ENCODE measurements around the gene STOX2. TPM values are rescaled to one million over a fixed set of nuclear protein-coding genes. Genes with fewer than 3 reads are reported as not detected.

Gene STOX2
- total and polyA plus RNA-seq, 3 experiments from 2014 or later: not detected

DNA sequence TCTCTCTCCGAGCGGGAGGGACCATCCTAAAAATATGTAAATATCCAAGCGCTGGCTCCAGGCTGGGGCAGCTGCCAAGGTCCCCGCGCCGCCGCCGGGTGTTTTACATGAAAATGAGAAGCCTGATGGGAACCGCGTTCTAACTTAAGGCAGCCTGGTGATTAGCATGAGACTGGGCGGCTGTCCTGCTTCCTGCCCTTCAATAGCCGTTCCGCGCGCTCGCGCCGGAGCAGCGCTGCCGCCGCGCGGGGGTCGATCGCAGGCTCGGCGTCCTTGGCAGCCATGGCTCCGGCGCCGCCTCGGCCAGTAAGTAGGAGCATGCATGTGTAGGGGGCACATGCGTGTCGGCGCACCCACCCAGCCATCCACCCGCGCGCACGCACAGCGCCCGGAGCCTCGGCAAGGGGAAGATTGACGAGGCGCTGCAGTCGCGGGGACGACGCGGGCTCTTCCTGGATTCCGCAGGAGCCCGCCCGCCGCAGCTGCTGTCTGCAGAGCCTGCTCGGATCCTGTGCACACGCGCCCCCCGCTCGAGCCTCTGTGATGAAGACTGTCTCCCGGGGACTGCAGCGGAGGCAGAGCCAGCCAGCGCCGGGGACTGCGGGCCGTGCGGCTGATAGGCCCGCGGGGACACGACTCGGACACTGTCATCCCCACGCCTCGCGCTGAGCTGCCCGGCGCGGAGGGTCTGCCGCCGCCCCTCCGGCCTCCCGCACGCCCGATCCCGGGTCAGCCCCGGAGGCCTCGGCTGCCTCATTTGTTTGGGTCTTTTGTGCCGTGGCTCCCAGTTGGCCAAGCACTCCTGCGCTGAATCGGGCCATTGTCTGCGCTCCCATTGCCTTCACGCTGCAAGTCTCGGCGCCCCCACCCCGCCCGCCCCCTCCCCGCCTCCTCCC is 734 bp downstream of the STOX2 start:
- H3K27ac ChIP-seq (ENCODE audit: low read depth, low read length): no peak overlapping the region
- ChIA-PET POLR2A (no interaction called here), CTCF (no interaction called here)
- DNase-seq: no peak
- no peak overlapping the region for H3K4me3 ChIP-seq (ENCODE audit: low read length)
- no peaks in the 10 kb centered on the region for H3K9me3 ChIP-seq (ENCODE audit: low read length)
- Mint-ChIP-seq H3K4me3 (no peak overlapping the region), H3K36me3 (peaks cover 0 to 2% (median 0%) of the 10 kb centered on the region in 3 donors), H3K27me3 (peaks cover 28 to 69% of the 10 kb centered on the region in 2 donors), H3K27ac (no peak overlapping the region), H3K9me3 (peaks cover 0 to 2% (median 0%) of the 10 kb centered on the region in 5 donors), H3K4me1 (peaks cover 4 to 12% (median 5%) of the 10 kb centered on the region in 3 donors)
- H3K27me3 ChIP-seq (ENCODE audit: insufficient read depth, low read length, poor library complexity, severe bottlenecking): peaks cover 11% of the 10 kb centered on the region
- no peaks in the 10 kb centered on the region for H3K4me1 ChIP-seq (ENCODE audit: insufficient read depth, low read length)
- no peaks in the 10 kb centered on the region for H3K36me3 ChIP-seq (ENCODE audit: insufficient read depth, low read length)

DNA sequence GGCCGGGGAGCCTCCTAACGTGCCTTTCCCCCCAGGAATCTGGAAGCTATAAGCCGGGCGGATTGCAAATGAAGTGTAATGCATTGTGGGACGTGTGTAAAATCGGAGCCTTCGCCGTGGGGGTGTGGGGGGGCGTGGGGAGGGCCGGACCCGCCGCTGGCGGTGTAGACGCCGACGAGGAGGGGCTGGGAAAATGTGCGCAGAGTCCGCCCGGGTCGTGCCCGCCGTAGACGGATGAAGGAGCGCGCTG is 1.3 kb downstream of the STOX2 start:
- ChIA-PET CTCF (no interaction called here), POLR2A (no interaction called here)
- Mint-ChIP-seq H3K27me3 (peaks cover 28 to 66% of the 10 kb centered on the region in 2 donors), H3K36me3 (peaks cover 0 to 2% (median 0%) of the 10 kb centered on the region in 3 donors), H3K4me1 (peaks cover 4 to 12% (median 5%) of the 10 kb centered on the region in 3 donors), H3K4me3 (no peak overlapping the region), H3K9me3 (no peaks in the 10 kb centered on the region), H3K27ac (no peak overlapping the region)
- no peak overlapping the region for H3K4me3 ChIP-seq (ENCODE audit: low read length)
- no peaks in the 10 kb centered on the region for H3K9me3 ChIP-seq (ENCODE audit: low read length)
- DNase-seq: no peak
- peaks cover 11% of the 10 kb centered on the region for H3K27me3 ChIP-seq (ENCODE audit: insufficient read depth, low read length, poor library complexity, severe bottlenecking)
- H3K27ac ChIP-seq (ENCODE audit: low read depth, low read length): no peak overlapping the region
- no peaks in the 10 kb centered on the region for H3K36me3 ChIP-seq (ENCODE audit: insufficient read depth, low read length)
- H3K4me1 ChIP-seq (ENCODE audit: insufficient read depth, low read length): no peaks in the 10 kb centered on the region

DNA sequence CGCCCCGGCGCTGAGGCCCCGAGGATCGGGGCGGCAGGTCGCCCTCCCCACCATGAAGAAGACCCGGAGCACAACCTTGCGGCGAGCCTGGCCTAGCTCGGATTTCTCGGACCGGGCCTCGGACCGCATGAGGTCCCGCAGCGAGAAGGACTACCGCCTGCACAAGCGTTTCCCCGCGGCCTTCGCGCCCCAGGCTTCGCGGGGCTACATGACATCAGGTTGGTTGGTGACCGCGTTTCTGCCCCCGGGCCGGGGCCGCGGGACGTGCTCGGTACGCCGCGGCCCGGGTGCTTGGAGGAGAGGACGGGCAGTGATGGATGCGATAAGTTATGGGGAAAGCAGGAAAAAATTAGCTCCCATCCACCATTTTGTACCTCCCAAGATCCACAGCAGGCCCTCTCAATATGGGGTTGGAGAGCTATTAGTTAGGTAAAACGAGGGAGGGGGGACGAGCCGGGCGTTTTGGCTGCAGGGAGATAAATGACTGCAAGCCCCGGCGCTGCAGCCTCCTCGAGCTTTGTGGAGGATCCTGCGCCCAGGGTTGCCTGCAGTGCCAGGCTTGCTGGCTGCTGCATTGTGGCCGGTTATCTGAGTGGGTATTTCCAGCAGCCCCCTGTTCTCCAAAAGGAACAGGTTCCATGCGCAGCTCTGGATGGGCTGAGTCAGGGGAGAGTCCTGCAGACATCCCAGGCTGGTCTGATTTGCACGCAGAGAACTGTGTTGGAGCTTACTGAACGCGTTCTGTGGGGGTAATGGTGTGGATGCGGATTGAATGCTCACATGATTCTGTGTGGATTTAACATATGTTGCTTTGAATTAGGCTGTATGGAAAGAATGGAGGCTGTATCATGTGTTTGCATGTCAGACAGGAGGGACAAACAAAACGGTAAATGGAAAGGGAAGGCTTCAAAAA is 1.9 kb downstream of the STOX2 start:
- H3K9me3 ChIP-seq (ENCODE audit: low read length): no peaks in the 10 kb centered on the region
- no peak for DNase-seq
- peak overlapping the region in 1 of 8 donors; percentile 52 for H3K27ac Mint-ChIP-seq
- H3K36me3 Mint-ChIP-seq: peaks cover 0 to 2% (median 0%) of the 10 kb centered on the region in 3 donors
- peak overlapping the region in 2 of 7 donors; percentile 11 to 13 for H3K4me3 Mint-ChIP-seq
- CTCF ChIA-PET: no interaction called here
- peaks cover 4 to 12% (median 5%) of the 10 kb centered on the region in 3 donors for H3K4me1 Mint-ChIP-seq
- POLR2A ChIA-PET: no interaction called here
- H3K9me3 Mint-ChIP-seq: no peaks in the 10 kb centered on the region
- no peaks in the 10 kb centered on the region for H3K4me1 ChIP-seq (ENCODE audit: insufficient read depth, low read length)
- H3K27ac ChIP-seq (ENCODE audit: low read depth, low read length): no peak overlapping the region
- H3K36me3 ChIP-seq (ENCODE audit: insufficient read depth, low read length): no peaks in the 10 kb centered on the region
- no peak overlapping the region for H3K4me3 ChIP-seq (ENCODE audit: low read length)
- H3K27me3 ChIP-seq (ENCODE audit: insufficient read depth, low read length, poor library complexity, severe bottlenecking): peaks cover 11% of the 10 kb centered on the region
- H3K27me3 Mint-ChIP-seq: peaks cover 28 to 61% of the 10 kb centered on the region in 2 donors

DNA sequence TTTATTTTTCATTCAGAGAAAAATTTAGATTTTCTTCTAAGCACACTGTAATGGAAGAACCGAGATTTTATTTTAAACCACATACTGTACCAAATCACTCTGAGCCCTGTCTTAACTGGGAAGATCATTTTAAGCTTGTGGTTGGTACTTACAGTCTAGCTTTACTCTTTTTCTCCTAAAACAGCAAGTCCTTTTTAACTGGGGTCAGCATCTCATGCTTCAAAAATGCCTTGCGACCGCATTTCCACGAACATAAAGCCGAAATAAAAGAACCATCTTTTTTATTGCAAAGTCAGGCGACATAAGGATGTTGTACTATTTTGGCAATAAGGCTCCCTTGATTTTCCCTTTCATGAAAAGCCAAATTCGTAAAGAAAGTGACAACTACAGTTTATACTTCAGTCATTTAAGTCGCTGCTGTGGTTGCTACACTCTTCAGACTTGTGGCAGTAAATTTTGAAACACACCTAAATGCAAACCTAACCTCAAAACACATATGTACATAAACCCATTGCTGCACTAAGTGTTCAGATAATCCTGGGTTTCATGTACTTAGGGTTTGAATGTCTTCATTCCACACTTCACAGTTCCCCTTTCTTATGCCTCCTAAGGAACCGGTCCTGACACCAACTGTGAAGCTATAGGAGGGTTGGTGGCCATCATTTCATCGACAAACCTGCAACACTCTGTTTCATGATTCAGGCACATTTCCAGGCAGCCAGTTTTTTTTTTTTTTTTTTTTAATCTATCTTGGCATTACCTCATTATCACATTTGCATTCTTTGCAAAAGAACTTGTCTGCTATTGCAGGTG is 3.0 kb downstream of the STOX2 start:
- Mint-ChIP-seq H3K36me3 (peaks cover 0 to 2% (median 0%) of the 10 kb centered on the region in 3 donors), H3K27me3 (peaks cover 21 to 53% of the 10 kb centered on the region in 2 donors), H3K9me3 (no peaks in the 10 kb centered on the region), H3K27ac (peak overlapping the region in 1 of 8 donors; percentile 7), H3K4me3 (no peak overlapping the region), H3K4me1 (peaks cover 4 to 12% (median 5%) of the 10 kb centered on the region in 3 donors)
- no peak for DNase-seq
- Histone ChIP-seq H3K4me1 (ENCODE audit: insufficient read depth, low read length) (no peaks in the 10 kb centered on the region), H3K9me3 (ENCODE audit: low read length) (no peaks in the 10 kb centered on the region), H3K4me3 (ENCODE audit: low read length) (no peak overlapping the region), H3K27ac (ENCODE audit: low read depth, low read length) (no peak overlapping the region), H3K36me3 (ENCODE audit: insufficient read depth, low read length) (no peaks in the 10 kb centered on the region), H3K27me3 (ENCODE audit: insufficient read depth, low read length, poor library complexity, severe bottlenecking) (peaks cover 11% of the 10 kb centered on the region)
- ChIA-PET CTCF (no interaction called here), POLR2A (no interaction called here)

DNA sequence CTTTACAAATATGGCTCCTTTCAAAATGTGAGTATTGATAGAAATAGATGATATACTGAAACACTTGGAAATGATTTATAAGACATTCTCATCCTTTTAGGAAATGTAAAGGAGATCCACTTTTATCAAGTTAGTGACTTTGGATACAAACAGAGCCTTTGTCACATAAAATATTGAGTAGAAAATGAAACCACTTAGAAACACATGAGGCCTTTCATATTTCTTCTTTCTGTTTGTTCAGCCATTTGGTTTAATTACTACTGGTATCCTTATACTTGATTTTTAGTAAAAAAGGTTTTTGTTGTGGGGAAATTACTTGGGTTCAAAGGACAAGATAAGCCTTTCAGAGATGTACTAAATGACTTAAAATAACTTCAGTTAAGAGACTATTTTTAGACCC is 4.1 kb downstream of the STOX2 start:
- DNase-seq: no peak
- ChIA-PET CTCF (no interaction called here), POLR2A (no interaction called here)
- no peak overlapping the region for H3K27ac Mint-ChIP-seq
- H3K27ac ChIP-seq (ENCODE audit: low read depth, low read length): no peak overlapping the region
- peaks cover 4 to 12% (median 5%) of the 10 kb centered on the region in 3 donors for H3K4me1 Mint-ChIP-seq
- no peaks in the 10 kb centered on the region for H3K9me3 Mint-ChIP-seq
- H3K4me1 ChIP-seq (ENCODE audit: insufficient read depth, low read length): no peaks in the 10 kb centered on the region
- H3K27me3 ChIP-seq (ENCODE audit: insufficient read depth, low read length, poor library complexity, severe bottlenecking): peaks cover 11% of the 10 kb centered on the region
- no peak overlapping the region for H3K4me3 Mint-ChIP-seq
- H3K36me3 ChIP-seq (ENCODE audit: insufficient read depth, low read length): no peaks in the 10 kb centered on the region
- no peaks in the 10 kb centered on the region for H3K9me3 ChIP-seq (ENCODE audit: low read length)
- H3K36me3 Mint-ChIP-seq: peaks cover 0 to 2% (median 0%) of the 10 kb centered on the region in 3 donors
- H3K27me3 Mint-ChIP-seq: peaks cover 17 to 44% of the 10 kb centered on the region in 2 donors
- no peak overlapping the region for H3K4me3 ChIP-seq (ENCODE audit: low read length)

DNA sequence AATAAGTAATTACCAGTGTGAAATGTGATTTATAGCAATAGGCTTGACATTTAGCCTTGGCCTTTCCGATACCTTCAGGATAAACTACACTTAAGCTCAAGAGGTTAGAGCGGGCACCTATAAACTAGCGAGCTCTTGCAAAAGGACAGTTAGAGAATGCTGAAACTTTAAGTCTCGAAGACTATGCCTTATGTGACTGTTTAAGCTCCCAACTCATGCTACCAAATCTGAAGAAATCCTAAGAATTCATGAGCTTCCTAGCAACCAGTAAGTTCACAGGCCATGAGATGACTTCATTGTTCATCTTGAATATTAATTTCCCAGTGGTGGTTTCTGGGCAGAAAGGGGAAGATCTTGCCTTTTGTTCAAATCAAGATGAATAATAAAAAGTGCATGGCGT is 4.7 kb downstream of the STOX2 start:
- H3K9me3 Mint-ChIP-seq: no peaks in the 10 kb centered on the region
- no peak for DNase-seq
- H3K27me3 Mint-ChIP-seq: peaks cover 17 to 39% of the 10 kb centered on the region in 2 donors
- no peaks in the 10 kb centered on the region for H3K4me1 ChIP-seq (ENCODE audit: insufficient read depth, low read length)
- peaks cover 3 to 10% (median 3%) of the 10 kb centered on the region in 3 donors for H3K4me1 Mint-ChIP-seq
- POLR2A ChIA-PET: no interaction called here
- no peak overlapping the region for H3K27ac Mint-ChIP-seq
- CTCF ChIA-PET: no interaction called here
- no peaks in the 10 kb centered on the region for H3K36me3 ChIP-seq (ENCODE audit: insufficient read depth, low read length)
- peaks cover 0 to 1% (median 0%) of the 10 kb centered on the region in 3 donors for H3K36me3 Mint-ChIP-seq
- no peaks in the 10 kb centered on the region for H3K9me3 ChIP-seq (ENCODE audit: low read length)
- H3K4me3 Mint-ChIP-seq: no peak overlapping the region
- H3K27me3 ChIP-seq (ENCODE audit: insufficient read depth, low read length, poor library complexity, severe bottlenecking): peaks cover 11% of the 10 kb centered on the region
- H3K27ac ChIP-seq (ENCODE audit: low read depth, low read length): no peak overlapping the region
- H3K4me3 ChIP-seq (ENCODE audit: low read length): no peak overlapping the region

DNA sequence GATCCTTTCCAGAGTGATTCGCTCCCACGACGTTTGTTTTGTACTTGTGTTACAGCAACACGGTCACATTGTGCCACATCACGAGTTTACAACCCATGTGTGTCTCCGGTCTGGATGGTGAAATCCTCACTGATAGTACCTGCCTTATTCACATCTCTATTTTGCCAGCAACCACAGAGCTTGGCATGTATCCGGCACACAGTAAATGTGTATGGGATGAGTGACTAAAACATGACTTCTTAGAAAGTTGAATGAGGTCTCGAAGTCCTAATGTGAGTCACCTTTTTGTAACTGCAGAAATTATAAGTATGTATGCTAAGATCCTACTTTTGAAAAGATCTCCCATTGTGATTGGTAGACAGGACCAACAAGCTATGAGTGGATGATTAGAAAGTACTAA is 7.5 kb downstream of the STOX2 start:
- H3K36me3 ChIP-seq (ENCODE audit: insufficient read depth, low read length): no peaks in the 10 kb centered on the region
- no peaks in the 10 kb centered on the region for H3K9me3 ChIP-seq (ENCODE audit: low read length)
- peaks cover 4% of the 10 kb centered on the region for H3K27me3 ChIP-seq (ENCODE audit: insufficient read depth, low read length, poor library complexity, severe bottlenecking)
- no peak overlapping the region for H3K4me3 ChIP-seq (ENCODE audit: low read length)
- no peak overlapping the region for H3K27ac ChIP-seq (ENCODE audit: low read depth, low read length)
- H3K36me3 Mint-ChIP-seq: no peaks in the 10 kb centered on the region
- DNase-seq: no peak
- H3K27me3 Mint-ChIP-seq: peaks cover 14 to 32% of the 10 kb centered on the region in 2 donors
- H3K4me1 ChIP-seq (ENCODE audit: insufficient read depth, low read length): no peaks in the 10 kb centered on the region
- no peak overlapping the region for H3K4me3 Mint-ChIP-seq
- ChIA-PET CTCF (no interaction called here), POLR2A (no interaction called here)
- no peak overlapping the region for H3K27ac Mint-ChIP-seq
- H3K9me3 Mint-ChIP-seq: peaks cover 0 to 2% (median 0%) of the 10 kb centered on the region in 5 donors
- H3K4me1 Mint-ChIP-seq: no peaks in the 10 kb centered on the region

Measured in CD8-positive, alpha-beta memory T cell (primary cell).